ENCODE data around the gene NUDT1.
A peak's percentile ranks its signal among the peaks of the same experiment; 100 is the strongest.

The NUDT1 gene

DNA sequence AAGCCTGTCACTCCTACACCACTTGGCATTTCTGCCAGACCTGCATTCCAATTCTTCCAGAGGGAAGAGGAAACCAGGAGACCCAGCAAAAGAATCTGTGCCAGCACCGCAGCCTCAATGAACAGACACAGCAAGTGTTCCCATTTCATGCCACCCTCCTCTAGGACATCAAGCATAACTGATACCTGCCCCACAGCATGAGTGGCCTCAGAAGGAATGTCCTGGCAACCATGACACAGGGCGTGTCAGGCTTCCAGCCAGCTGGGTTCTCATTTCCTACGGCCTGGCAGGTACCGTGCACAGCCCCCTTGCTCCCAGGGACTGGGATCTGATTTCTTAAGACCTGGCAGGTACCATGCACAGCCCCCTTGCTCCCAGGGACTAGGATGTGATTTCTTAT lies 17.1 kb upstream of the NUDT1 start:
- no peak for DNase-seq

GRCh38 chr7:2225336-2225735 lies 16.7 kb upstream of the NUDT1 start:
- no peak for DNase-seq

DNA sequence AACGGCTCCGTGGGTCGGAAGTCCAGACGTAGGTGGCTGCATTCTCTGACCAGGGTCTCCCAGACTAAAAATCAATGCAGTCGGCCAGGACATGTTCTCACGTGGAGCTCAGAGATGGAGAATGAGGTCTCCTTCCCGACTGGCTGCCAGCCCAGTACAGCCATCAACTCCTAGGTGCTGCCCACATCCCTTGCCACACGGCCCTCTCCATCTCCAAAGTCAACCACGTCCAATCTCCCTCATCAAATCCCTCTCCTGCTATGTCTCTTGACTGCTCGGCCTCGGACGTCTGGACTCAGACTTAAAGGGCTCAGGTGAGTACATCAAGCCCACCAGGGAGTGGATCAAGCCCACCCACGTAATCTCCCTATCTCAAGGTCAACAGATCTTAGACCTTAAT lies 16.2 kb upstream of the NUDT1 start:
- no peak for DNase-seq

- no peak for DNase-seq
Observed at GRCh38 chr7:2227699-2228098, 14.3 kb upstream of the NUDT1 start.

GRCh38 chr7:2228921-2229320 lies 13.1 kb upstream of the NUDT1 start:
- no peak for DNase-seq

DNA sequence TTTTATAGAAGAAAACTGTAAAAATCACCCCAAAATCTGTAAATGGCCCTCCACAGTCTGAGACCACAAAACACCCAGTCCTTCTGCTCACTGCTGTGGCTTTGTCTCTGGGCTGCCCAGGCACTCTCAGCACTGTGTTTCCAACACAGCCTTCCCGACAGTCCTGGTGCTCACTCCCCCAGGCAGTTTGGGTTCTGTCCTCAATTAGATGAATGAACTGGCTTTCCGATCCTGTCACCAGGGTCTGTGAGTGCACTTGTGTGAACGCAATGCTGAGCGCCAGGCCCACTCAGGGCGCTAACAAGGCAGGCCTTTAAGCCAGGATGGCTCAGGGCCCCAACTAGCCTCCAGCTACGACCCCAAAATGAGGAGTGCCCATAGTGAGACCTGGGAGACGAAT lies 12.6 kb upstream of the NUDT1 start:
- no peak for DNase-seq

DNA sequence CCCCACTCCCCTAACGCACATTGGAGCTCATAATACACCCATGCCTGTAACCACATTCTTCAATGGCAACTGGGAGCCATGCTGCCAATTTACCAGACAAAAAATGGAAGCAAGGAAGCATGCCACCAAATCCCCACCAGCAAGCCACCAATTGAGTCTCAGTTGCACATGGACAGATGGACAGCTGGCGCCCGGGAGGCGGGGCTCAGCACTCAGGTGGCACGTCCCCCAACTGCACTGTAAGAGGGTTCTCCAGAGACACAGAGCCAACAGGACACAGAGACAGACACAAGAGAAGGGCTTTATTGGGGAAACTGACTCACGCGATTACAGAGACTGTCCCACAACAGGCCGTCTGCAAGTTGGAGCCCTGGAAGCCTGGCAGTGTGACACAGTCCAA lies 11.8 kb upstream of the NUDT1 start:
- DNase-seq: no peak

GRCh38 chr7:2230882-2231281 lies 11.1 kb upstream of the NUDT1 start:
- no peak for DNase-seq

DNA sequence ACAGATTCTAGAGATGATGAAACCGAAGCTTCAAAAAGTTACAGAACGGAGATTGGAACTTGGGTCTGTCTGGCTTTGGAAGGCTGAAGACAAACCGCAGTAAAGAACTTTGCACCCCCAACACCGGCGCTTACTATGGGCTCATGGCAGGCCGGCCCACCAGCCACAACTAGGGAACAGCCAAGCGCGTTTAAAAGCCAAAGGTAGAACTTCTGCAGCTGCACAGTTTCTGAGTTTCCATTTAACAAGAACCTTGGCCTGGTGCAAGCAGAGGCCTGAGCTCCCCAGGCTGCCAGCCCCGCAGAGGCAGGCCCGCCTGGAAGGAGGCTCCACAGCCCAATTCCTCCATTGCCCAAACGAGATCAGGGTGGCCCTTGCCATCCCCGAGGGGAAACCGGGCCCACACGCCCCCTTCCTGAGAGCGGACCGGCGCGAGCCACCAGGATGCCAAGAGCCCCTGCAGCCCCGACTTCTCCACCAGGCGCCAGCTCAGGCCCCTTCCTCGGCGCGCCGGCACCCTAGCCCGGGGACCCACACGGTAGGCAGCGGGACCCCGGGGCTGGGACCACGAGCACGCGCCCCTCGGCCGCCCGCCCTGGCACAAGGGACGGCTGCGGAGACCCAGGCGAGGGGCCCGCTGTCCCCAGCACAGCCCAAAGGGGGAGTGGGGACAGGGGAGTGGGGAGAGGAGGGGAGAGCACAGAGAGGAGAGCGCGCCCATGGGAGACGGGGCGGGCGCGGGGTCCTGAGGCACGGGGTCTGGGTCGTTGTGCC lies 9.8 kb upstream of the NUDT1 start:
- peak; percentile 39 for DNase-seq

DNA sequence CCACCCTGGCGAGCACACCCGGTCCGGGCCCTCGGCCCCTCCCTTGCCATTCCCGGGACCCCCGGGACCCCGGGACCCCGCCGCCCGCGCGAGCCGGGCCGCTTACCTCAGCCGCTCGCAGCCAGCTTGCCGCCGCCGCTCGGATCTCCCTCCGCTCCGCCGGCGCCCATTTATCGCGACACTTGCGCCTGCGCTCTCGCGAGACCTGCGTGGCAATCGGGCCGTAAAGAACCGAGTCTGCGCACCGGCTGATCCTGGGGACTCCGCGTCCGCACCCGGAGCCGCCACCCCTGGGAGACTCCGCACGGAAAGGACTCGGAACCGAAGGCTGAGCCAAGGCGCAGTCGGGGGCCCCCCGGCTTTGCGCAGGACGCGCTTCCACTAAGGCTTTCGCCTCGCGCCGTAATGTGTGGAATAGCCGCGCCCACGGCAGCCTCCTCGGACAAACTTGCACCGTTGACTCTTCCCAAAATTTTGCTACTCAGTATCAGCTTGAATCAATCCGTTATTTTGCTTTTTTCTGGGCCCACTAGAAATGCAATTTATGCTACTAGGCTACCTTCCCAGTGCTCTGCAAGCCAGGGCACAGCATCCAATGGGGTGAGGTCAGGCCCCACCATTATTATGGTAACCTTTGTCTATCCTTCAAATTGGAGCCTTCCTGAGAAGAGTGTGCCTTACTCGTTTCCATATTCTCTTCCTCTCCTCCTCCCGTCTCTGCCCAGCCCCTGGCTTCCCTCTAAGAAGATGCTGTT lies 9.1 kb upstream of the NUDT1 start, which contains the start of gene MAD1L1:
TSS of gene MAD1L1 (minus strand) at position 180 of the 755 bp plus-strand sequence. CDS start 2,812 bp downstream, outside the sequence.
- peak; percentile 90 for DNase-seq

- DNase-seq: no peak
Observed at GRCh38 chr7:2233926-2234325, 8.1 kb upstream of the NUDT1 start.

DNA sequence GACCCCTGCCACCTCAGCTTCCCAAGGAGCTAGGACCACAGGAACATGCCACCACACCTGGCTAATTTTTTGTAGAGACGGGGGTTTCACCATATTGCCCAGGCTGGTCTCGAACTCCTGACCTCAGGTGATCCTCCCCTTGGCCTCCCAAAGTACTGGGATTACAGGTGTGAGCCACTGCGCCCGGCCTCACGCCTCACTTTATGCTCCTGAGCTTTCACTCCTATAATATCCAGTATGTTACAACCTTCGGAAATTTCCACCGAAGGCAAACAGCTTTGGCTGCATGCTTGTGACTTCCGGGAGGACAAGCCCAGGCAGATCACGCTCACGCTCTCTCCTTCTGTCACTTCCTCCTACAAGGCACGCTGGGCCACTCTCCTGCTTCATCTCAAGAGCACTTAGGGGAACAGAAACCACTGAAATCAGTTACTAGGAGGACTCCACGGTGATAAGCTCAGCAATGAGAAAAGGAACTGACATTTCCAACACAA lies 4.9 kb upstream of the NUDT1 start:
- no peak for DNase-seq

- no peak for DNase-seq
Observed at GRCh38 chr7:2239242-2239641, 2.8 kb upstream of the NUDT1 start.

DNA sequence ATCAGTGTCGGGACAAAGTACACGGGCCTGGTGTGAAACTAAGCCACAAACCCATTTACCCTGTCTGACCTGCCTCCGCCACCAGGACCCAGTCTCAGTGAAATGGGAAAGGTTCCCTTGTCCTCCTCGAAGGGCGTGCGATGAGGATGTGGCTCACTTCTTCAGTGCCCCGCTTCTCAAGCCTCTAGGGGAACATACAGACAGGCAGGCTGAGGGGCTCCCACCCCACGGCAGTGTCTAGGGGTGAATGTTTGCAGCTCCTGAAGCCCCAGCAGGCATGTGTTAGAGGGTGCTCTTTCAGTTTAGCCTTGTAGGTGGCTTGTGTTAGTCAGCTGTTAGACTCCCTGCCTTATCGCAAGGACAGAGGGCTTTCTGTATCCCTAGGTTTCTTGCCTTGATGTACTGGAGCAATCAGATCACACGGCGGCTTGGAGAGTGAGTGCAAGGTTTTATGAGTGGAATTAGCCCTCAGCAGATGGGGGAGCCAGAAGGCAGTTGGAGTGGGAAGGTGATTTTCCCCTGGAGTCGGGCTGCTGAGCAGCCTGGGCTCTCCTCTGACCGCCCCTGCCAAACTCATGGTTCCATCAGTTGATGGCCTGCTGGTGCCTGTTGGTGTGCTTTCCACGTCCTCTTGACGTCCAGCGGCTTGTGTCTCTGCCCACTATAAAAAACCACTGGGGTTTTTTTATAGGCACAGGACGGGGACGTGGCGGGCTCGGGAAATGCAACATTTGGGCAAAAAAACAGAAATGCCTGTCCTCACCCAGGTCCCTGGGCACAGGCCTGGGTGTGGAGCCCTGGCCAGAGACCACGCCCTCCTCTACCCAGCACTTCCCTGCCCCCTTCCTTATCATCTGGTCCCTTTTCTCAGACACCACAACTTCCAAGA lies 759 bp downstream of the NUDT1 start:
- DNase-seq: peak; percentile 25

DNA sequence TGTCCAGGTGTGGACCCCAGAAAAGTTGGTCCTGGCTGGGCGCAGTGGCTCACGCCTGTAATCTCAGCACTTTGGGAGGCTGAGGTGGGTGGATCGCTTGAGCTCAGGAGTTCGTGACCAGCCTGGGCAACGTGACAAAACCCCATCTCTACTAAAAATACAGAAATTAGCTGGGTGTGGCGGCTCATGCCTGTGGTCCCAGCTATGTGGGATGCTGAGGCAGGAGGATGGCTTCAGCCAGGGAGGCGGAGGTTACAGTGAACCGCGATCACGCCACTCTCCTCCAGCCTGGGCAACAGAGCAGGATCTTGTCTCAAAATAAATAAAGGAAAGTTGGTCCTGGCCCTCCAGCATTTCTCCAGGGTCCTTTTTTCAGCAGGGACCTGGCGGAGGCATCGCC lies 1.4 kb downstream of the NUDT1 start:
- DNase-seq: no peak

DNA sequence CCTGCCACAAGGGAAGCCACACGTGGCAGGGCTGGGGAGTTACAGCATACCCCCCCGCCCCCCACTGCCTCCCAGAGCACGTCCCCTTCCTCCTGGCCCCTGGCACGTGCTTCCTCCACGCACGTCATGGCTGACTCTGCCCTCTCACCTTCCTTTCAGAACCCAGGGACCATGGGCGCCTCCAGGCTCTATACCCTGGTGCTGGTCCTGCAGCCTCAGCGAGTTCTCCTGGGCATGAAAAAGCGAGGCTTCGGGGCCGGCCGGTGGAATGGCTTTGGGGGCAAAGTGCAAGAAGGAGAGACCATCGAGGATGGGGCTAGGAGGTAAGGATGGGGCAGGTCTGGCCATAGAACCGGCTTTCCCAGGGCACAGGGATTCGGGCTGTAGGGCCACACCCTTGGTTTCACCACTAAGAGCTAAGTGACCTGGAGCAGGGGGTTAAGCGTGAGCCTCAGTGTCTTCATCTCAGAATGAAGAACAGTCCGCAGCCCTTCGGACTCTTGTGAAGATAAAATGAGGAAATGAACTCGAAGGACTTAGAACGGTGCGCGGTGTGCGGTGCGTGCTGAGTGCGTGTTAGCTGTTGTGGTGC lies 2.5 kb downstream of the NUDT1 start:
- no peak for DNase-seq

DNA sequence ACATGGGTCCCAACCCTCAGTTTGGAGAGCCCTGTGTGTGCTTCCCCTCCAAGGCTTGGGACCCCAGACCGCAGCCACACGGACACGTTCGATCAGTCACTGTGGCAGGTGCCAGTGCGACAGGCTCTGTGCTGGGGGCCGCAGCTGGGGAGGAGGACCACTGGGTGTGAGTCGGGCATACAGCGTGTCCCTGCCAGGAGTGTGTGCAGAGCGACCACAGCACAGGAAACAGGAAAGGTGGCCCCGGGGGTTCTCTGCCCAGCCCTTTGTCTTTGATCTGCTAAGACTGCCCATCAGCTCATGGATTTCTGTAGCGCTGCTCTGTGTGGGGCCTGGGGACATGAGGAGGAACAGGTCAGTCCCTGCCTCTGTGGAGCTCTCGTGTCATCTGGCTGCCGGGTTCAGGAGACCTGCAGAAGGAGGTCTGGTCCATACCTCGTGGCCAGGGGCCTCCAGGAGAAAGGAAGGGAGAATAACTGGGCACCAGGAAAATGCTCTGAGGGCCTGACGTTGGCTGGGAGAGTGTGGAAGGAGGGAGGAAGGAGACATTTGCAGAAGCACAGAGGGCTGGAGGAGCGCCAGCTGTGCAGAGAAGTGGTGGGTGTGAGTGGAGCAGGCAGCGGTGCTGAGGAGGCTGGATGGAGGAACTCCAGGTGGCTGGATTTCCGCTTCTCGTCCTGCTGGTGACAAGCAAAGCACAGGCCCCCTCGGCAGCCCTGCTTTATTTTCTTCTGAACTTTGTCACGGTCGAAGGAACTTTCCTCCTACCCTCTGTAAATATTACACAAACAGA lies 4.1 kb downstream of the NUDT1 start:
- DNase-seq: no peak

GRCh38 chr7:2247141-2247995 lies 5.3 kb downstream of the NUDT1 start:
- no peak for DNase-seq

DNA sequence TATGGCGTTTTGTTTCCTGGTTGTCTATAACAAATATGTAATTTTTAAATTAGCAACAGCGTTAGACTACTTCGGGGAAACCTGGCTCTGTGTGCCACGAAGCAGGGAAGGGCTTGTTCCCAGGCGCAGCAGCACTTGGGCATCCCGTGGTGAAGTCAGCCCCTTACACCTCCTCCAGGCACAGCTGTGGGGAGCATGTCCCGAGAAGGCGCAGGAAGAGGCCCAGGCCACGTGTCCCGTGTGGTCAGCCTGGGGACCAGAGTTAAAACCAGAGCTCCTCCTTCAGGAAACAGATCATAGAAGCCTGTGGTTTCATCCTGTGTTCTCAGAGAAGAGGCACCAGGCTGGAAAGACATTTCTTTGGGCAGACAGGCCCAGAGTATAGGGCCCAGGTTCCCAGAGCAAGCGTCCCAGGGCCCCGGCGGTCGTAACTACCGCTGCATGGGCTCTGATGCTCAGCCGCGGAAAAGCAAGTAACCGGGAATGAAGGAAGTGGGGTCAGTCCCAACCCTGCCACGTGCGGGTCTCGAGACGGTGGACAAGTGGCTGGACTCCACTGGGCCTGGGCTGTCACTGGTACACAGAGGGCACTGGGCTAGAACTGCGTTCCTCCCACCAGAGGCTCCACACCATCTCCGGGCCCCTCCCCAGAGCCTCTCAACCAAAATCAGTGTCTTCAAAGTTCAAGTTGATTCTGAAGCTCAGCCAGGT lies 7.1 kb downstream of the NUDT1 start:
- no peak for DNase-seq

DNA sequence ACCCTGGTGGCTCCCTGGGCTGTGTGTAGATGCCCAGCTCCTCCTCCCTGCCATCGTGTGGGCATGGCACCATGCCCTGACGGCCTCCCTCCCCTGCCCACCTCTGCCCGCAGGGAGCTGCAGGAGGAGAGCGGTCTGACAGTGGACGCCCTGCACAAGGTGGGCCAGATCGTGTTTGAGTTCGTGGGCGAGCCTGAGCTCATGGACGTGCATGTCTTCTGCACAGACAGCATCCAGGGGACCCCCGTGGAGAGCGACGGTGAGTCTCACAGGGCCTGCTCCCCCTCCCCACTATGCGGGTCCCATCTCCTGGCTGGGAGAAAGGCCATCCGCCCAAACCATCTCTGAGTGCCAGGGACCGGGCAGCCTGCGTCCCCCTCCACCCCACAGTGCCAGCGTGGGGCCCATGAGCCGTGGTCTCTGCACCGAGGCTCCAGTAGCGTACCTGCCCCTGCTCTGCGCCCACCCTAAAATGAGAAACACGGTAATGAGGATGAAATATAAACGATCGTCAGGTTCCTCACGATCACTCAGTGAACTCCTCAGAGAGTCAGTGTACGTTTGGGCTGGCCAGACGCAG lies 7.8 kb downstream of the NUDT1 start:
- DNase-seq: no peak

All from NCI-H146 (cell line).